ENCODE measurements around the gene PDE7B.

PDE7B gene

DNA sequence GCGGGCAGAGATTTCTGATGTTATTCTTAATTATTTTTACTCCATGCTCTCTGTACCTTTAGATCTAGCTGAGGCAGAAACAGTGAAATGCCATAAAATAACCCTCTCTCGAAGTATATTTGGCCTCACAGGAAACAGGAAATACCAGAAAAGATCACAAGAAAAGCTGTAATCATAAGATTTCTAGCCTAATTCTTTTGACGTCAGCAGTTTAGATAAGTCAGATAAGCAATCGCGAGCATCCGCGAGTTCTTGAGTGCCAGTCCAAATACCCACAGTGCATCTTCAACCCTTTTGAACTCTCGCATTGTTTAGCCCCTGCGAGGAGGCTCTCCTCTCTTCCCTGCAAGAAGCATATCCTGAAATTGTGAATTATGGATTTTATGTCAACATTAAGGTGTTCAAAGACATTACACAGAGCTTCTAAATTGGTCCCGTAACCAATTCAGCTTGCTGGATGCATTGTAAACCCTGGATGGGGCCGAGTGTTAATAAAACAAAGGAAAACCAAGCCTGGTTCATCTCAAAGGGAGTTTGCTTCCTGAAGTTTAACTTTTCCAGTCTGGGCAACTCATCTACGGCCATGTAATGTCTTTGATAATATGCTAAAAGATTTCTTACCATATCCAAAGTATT, 199.8 kb downstream of the PDE7B start:
- no peak overlapping the region for H3K27ac ChIP-seq (ENCODE audit: low read depth, low read length)
- H3K23ac ChIP-seq (ENCODE audit: low read length) = no peak overlapping the region
- peak in 1 of 2 donors; percentile 50 for DNase-seq
- no peaks in the 10 kb centered on the region for H3K79me1 ChIP-seq (ENCODE audit: low read length)
- no peak overlapping the region for H3K4me2 ChIP-seq (ENCODE audit: low read length)
- H3K4me1 ChIP-seq (ENCODE audit: control insufficient read depth in 1 of 2, insufficient read depth in 2 of 2, low read length in 2 of 2) = no peaks in the 10 kb centered on the region
- H3K18ac ChIP-seq (ENCODE audit: low read length) = no peak overlapping the region
- H3K4ac ChIP-seq (ENCODE audit: low read depth, low read length) = no peak overlapping the region
- H2BK12ac ChIP-seq (ENCODE audit: low read length) = no peak overlapping the region
- H3K14ac ChIP-seq (ENCODE audit: low read length) = no peak overlapping the region
- H4K91ac ChIP-seq (ENCODE audit: low read depth, low read length) = no peak overlapping the region
- no peak overlapping the region for H4K8ac ChIP-seq (ENCODE audit: low read depth, low read length)
- no peaks in the 10 kb centered on the region for H3K27me3 ChIP-seq (ENCODE audit: insufficient read depth, low read length)
- no peak overlapping the region for H3K4me3 ChIP-seq (ENCODE audit: low read depth, low read length)
- WGBS (ENCODE audit: extremely low coverage, insufficient coverage, insufficient read length) = no CpG with 5 or more reads among the region's 12 CpGs
- H2AFZ ChIP-seq (ENCODE audit: insufficient read depth, low read length, poor library complexity) = no peak overlapping the region
- H3K9me3 ChIP-seq (ENCODE audit: insufficient read depth, low read depth, low read length) = no peaks in the 10 kb centered on the region
- no peaks in the 10 kb centered on the region for H3K36me3 ChIP-seq (ENCODE audit: control insufficient read depth in 1 of 2, insufficient read depth in 2 of 2, low read length in 2 of 2)
- H2BK120ac ChIP-seq (ENCODE audit: insufficient read depth, low read length, poor library complexity) = no peak overlapping the region
- H3K79me2 ChIP-seq (ENCODE audit: control insufficient read depth, insufficient read depth, low read length, poor library complexity) = no peaks in the 10 kb centered on the region
- no peak overlapping the region for H4K12ac ChIP-seq (ENCODE audit: low read depth, low read length)
- H3K9ac ChIP-seq (ENCODE audit: low read length) = no peak overlapping the region
- H2BK5ac ChIP-seq (ENCODE audit: low read depth, low read length, poor library complexity) = no peak overlapping the region
- no peak overlapping the region for H2AK5ac ChIP-seq (ENCODE audit: low read length)

DNA sequence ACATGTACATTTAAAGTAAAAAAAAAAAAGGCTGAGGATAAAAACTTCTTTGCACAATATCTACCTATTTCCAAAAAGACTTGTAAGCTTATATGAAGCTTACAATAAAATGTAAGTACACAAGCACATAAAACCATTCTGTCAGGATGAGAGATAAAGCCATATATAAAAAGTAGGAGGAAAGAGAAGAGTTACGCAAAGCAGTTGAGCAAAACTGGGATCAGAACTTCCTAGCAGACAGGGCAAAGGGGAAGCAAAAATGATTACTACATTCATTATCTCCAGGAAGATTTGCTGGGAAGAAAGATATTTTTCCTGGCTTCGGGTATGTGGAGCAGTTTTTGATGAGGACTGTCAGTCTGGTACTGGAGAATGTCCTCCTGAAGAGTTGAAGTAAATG, 200.5 kb downstream of the PDE7B start:
- Histone ChIP-seq H2AFZ (ENCODE audit: insufficient read depth, low read length, poor library complexity) (no peak overlapping the region), H3K9me3 (ENCODE audit: insufficient read depth, low read depth, low read length) (no peaks in the 10 kb centered on the region), H3K18ac (ENCODE audit: low read length) (no peak overlapping the region), H3K4me1 (ENCODE audit: control insufficient read depth in 1 of 2, insufficient read depth in 2 of 2, low read length in 2 of 2) (no peaks in the 10 kb centered on the region), H2AK5ac (ENCODE audit: low read length) (no peak overlapping the region), H3K79me1 (ENCODE audit: low read length) (no peaks in the 10 kb centered on the region), H3K4ac (ENCODE audit: low read depth, low read length) (no peak overlapping the region), H2BK120ac (ENCODE audit: insufficient read depth, low read length, poor library complexity) (no peak overlapping the region), H3K79me2 (ENCODE audit: control insufficient read depth, insufficient read depth, low read length, poor library complexity) (no peaks in the 10 kb centered on the region), H3K14ac (ENCODE audit: low read length) (no peak overlapping the region), H3K36me3 (ENCODE audit: control insufficient read depth in 1 of 2, insufficient read depth in 2 of 2, low read length in 2 of 2) (no peaks in the 10 kb centered on the region), H4K91ac (ENCODE audit: low read depth, low read length) (no peak overlapping the region), H3K23ac (ENCODE audit: low read length) (no peak overlapping the region), H4K12ac (ENCODE audit: low read depth, low read length) (no peak overlapping the region), H3K27me3 (ENCODE audit: insufficient read depth, low read length) (no peaks in the 10 kb centered on the region), H3K27ac (ENCODE audit: low read depth, low read length) (no peak overlapping the region), H4K8ac (ENCODE audit: low read depth, low read length) (no peak overlapping the region), H3K4me3 (ENCODE audit: low read depth, low read length) (no peak overlapping the region), H2BK12ac (ENCODE audit: low read length) (no peak overlapping the region), H2BK5ac (ENCODE audit: low read depth, low read length, poor library complexity) (no peak overlapping the region), H3K4me2 (ENCODE audit: low read length) (no peak overlapping the region), H3K9ac (ENCODE audit: low read length) (no peak overlapping the region)
- WGBS (ENCODE audit: extremely low coverage, insufficient coverage, insufficient read length) = no CpG with 5 or more reads among the region's 2 CpGs
- no peak for DNase-seq

DNA sequence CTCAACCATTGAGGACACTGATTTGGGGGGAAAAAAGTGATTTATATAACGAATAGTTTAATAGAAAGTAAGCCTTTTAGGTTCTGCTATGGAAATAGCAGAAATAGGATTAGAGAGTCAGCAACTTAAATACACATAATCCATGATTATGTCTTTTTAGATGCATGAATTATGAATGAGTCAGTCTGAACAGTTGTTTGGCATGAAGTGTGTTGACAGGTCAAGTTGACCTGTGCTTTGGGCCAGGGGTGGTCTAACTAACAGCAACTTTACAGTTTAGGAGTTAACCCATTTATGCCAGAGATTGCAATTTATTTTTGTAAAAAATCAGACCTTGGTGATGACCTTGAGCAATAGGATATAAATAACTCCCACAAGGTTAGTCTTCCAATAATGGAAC, 207.4 kb downstream of the PDE7B start:
- Histone ChIP-seq H3K4ac (ENCODE audit: low read depth, low read length) (no peak overlapping the region), H3K18ac (ENCODE audit: low read length) (no peak overlapping the region), H4K91ac (ENCODE audit: low read depth, low read length) (no peak overlapping the region), H3K4me1 (ENCODE audit: control insufficient read depth in 1 of 2, insufficient read depth in 2 of 2, low read length in 2 of 2) (no peaks in the 10 kb centered on the region), H2AK5ac (ENCODE audit: low read length) (no peak overlapping the region), H3K79me1 (ENCODE audit: low read length) (no peaks in the 10 kb centered on the region), H2AFZ (ENCODE audit: insufficient read depth, low read length, poor library complexity) (no peak overlapping the region), H4K12ac (ENCODE audit: low read depth, low read length) (no peak overlapping the region), H3K4me3 (ENCODE audit: low read depth, low read length) (no peak overlapping the region), H3K9ac (ENCODE audit: low read length) (no peak overlapping the region), H3K27me3 (ENCODE audit: insufficient read depth, low read length) (no peaks in the 10 kb centered on the region), H2BK120ac (ENCODE audit: insufficient read depth, low read length, poor library complexity) (no peak overlapping the region), H3K79me2 (ENCODE audit: control insufficient read depth, insufficient read depth, low read length, poor library complexity) (no peaks in the 10 kb centered on the region), H3K14ac (ENCODE audit: low read length) (no peak overlapping the region), H3K4me2 (ENCODE audit: low read length) (no peak overlapping the region), H2BK5ac (ENCODE audit: low read depth, low read length, poor library complexity) (no peak overlapping the region), H3K36me3 (ENCODE audit: control insufficient read depth in 1 of 2, insufficient read depth in 2 of 2, low read length in 2 of 2) (no peaks in the 10 kb centered on the region), H2BK12ac (ENCODE audit: low read length) (no peak overlapping the region), H3K27ac (ENCODE audit: low read depth, low read length) (no peak overlapping the region), H3K23ac (ENCODE audit: low read length) (no peak overlapping the region), H4K8ac (ENCODE audit: low read depth, low read length) (no peak overlapping the region), H3K9me3 (ENCODE audit: insufficient read depth, low read depth, low read length) (no peaks in the 10 kb centered on the region)
- no peak for DNase-seq
- WGBS (ENCODE audit: extremely low coverage, insufficient coverage, insufficient read length) = no CpG with 5 or more reads among the region's 1 CpG

DNA sequence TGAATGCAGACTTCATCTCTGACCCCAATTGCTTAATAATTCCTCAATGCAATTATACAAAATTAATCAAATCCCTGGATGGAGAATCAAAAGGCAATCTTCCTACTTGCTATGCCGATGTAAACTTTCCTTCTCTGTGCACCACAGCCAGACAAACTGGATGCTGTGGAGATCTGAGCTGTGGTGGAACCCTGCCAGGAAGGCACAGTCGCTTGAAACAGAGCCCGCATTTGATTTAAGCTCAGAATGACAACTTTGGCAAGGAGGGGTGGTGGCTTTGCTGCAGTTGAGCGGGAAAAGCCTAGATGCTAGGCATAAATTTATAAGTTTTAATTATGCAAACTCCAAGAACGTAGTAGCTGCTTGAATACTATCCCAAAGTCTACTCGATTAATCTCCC, 207.8 kb downstream of the PDE7B start:
- DNase-seq = no peak
- Histone ChIP-seq H3K9me3 (ENCODE audit: insufficient read depth, low read depth, low read length) (no peaks in the 10 kb centered on the region), H4K12ac (ENCODE audit: low read depth, low read length) (no peak overlapping the region), H3K79me1 (ENCODE audit: low read length) (no peaks in the 10 kb centered on the region), H2BK120ac (ENCODE audit: insufficient read depth, low read length, poor library complexity) (no peak overlapping the region), H3K79me2 (ENCODE audit: control insufficient read depth, insufficient read depth, low read length, poor library complexity) (no peaks in the 10 kb centered on the region), H2AFZ (ENCODE audit: insufficient read depth, low read length, poor library complexity) (no peak overlapping the region), H3K36me3 (ENCODE audit: control insufficient read depth in 1 of 2, insufficient read depth in 2 of 2, low read length in 2 of 2) (no peaks in the 10 kb centered on the region), H3K18ac (ENCODE audit: low read length) (no peak overlapping the region), H3K14ac (ENCODE audit: low read length) (no peak overlapping the region), H2BK5ac (ENCODE audit: low read depth, low read length, poor library complexity) (no peak overlapping the region), H4K8ac (ENCODE audit: low read depth, low read length) (no peak overlapping the region), H3K4me2 (ENCODE audit: low read length) (no peak overlapping the region), H3K27me3 (ENCODE audit: insufficient read depth, low read length) (no peaks in the 10 kb centered on the region), H3K4me3 (ENCODE audit: low read depth, low read length) (no peak overlapping the region), H3K4ac (ENCODE audit: low read depth, low read length) (no peak overlapping the region), H4K91ac (ENCODE audit: low read depth, low read length) (no peak overlapping the region), H3K4me1 (ENCODE audit: control insufficient read depth in 1 of 2, insufficient read depth in 2 of 2, low read length in 2 of 2) (no peaks in the 10 kb centered on the region), H3K27ac (ENCODE audit: low read depth, low read length) (no peak overlapping the region), H2AK5ac (ENCODE audit: low read length) (no peak overlapping the region), H2BK12ac (ENCODE audit: low read length) (no peak overlapping the region), H3K23ac (ENCODE audit: low read length) (no peak overlapping the region), H3K9ac (ENCODE audit: low read length) (no peak overlapping the region)
- no CpG with 5 or more reads among the region's 6 CpGs for WGBS (ENCODE audit: extremely low coverage, insufficient coverage, insufficient read length)
